ENCODE results near the gene ACVR2B.

DNA sequence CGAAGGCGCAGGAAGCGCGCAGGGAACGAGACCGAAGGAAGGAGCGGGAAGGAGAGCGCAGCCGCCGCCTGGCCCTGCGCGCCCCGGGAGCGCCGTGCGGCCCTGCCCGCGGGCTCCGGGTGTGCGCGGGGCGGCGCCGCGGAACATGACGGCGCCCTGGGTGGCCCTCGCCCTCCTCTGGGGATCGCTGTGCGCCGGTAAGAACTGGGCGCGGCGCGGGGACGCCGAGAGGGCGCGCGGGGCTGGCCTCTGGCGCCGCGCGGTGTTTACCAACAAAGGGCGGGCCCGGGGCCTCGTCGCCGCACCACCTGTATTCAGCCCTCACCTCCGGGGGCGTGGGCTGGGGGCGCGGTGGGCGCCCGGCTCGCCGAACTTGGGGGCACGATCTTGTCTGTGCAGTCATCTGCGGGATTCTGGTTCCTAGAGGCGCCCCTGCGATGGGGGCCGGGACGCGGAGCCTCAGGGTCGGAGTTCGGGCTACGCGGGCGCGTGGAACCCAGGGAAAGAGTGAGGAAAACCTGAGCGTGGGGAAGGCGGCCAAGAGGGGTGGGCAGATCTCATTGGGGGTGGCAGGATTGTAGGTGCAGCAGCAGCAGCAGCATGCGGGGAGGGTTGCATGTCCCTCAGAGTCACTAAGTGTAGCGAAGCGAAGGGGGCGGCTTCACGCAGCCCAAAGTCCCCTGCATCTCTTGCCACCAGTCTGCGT is 641 bp downstream of the ACVR2B start:
- no peak for TF ChIP-seq MXI1 (conservative IDR thresholded peaks at IDR 0.05; ENCODE audit: poor library complexity, severe bottlenecking)
- TF ChIP-seq CTCF (IDR thresholded peaks at IDR 0.05; ENCODE audit: poor library complexity, severe bottlenecking): peak; percentile 11
- peak; percentile 17 for TF ChIP-seq REST (IDR thresholded peaks at IDR 0.05; ENCODE audit: borderline replicate concordance)
- peak; percentile 4 for TF ChIP-seq POLR2AphosphoS5 (IDR thresholded peaks at IDR 0.05)
- TF ChIP-seq TAF1 (IDR thresholded peaks at IDR 0.05; ENCODE audit: low read depth): peak; percentile 10
- TF ChIP-seq EZH2 (IDR thresholded peaks at IDR 0.05; ENCODE audit: borderline replicate concordance, insufficient read depth, low read length, poor library complexity, severe bottlenecking): no peak
